SH-SY5Y (cell line): ENCODE results near the gene GLYATL2.

Experiments
- GATA2 ChIP-seq: IDR thresholded peaks from 2 replicates; pipeline ENCODE4 v1.6.1; 2011; ENCODE audit warnings: mild to moderate bottlenecking, low read depth, low read length
- GATA3 ChIP-seq: IDR thresholded peaks from 2 replicates; pipeline ENCODE4 v1.6.1; 2011; ENCODE audit warnings: low read depth, mild to moderate bottlenecking, low read length, moderate library complexity

The GLYATL2 gene, protein sequence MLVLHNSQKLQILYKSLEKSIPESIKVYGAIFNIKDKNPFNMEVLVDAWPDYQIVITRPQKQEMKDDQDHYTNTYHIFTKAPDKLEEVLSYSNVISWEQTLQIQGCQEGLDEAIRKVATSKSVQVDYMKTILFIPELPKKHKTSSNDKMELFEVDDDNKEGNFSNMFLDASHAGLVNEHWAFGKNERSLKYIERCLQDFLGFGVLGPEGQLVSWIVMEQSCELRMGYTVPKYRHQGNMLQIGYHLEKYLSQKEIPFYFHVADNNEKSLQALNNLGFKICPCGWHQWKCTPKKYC

DNA sequence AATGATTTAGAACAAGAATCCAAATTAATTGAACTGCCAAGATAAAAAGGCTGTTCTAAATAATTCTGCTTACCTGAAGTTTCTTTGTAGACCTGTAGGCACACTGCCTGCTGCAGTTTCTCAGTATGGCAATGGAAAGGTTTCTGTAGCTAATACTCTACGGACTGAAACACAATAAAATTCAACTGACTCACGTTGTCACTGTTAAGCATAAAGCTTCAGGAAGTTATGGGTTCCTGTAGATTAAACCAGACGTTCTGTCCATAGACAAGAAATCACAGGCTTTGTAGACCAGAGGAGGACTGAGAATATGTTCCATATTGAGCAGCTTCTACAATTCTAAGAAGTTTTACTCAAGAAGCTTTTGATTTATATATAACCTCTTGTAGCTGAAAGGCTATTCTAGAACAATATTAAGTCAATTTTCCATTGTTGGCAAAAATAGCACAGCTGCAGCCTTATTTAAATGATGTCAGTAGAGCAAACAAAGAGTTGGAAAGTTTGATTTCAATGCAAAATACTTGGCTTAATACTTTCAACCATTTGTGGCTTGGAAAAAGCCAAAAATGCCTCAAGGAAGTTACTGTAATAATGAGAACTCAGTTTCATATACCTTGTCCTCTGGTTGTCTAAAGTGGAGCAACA lies at the start of gene GLYATL2:
TSS of gene GLYATL2 (minus strand) at position 344 of the 645 bp plus-strand sequence. CDS start 5,092 bp downstream, outside the sequence.
- TF ChIP-seq GATA3 (no peak), GATA2 (no peak)

DNA sequence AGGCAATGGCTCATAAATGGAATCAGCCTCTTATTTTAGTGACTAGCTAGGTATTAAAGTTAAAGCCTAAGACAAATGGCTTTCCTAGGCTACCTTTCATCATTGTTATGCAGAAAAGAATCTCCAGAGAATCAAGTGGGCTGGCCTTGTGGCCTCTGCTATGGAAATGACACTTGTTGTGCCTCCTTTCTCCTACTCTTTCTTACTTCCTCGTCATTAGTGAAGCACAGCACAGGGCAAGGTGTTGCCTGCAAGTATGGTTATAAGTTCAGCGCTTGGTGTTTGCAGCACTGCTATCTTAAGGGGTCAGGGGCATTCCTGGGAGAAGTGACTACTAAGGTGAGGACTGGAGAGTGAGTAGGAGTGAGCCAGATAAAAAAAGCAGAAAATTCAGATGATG lies 49.4 kb upstream of the GLYATL2 start:
- TF ChIP-seq GATA3 = no peak
- no peak for TF ChIP-seq GATA2

DNA sequence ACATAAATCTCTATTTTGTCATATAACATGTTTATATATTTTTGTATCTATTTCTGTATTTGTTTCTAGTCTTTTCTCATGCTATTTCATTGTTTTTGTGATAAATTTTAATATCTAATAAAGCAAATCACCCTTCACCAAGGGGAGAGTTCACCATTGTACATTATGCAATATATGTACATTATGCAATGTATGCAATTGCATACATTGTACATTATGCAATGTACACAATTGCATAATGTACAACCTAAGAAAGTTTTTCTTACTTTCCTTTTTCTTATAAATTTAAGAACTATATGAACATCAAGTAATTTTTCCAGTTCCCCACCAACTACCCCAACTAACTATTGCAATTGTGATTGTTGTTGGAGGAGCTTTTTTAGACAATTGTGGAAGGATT lies 44.1 kb upstream of the GLYATL2 start:
- TF ChIP-seq GATA3 (no peak), GATA2 (no peak)

DNA sequence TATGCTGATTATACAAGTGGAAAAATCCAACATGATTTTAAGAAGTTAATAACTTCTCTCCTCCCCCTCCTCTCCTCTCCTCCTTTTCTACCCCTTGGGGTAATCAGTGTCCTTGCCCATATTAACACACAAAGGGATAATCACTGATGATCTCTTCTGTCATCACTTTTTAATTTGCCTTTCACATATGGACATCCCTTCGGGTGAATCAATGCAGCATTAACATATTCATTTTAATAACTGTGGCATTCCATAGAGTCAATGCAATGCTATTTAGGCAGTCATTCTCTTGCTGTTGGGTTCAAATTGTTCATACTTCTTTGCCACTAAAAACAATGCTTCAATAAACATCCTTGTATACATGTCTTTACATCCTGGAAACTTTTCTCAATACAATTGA lies 42.9 kb upstream of the GLYATL2 start:
- TF ChIP-seq GATA2 (no peak), GATA3 (no peak)

DNA sequence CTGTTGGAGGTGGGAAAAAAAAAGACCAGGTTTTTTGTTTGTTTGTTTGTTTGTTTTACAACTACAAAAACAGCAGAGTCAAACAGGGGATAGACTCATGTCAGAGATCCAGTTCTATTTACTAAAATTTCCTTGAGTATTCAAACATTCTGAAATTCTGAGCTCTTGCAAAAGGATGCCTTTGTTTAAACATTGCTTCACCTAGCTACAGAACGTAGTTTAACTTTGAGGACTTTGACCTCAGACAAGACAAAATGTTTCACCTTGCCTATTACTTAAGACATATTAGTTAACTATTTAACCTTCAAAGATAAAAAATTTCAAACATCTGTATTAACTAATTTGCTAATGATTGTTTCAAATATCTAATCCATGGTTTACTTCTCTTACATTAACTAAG lies 36.1 kb upstream of the GLYATL2 start:
- TF ChIP-seq GATA2 (no peak), GATA3 (no peak)

DNA sequence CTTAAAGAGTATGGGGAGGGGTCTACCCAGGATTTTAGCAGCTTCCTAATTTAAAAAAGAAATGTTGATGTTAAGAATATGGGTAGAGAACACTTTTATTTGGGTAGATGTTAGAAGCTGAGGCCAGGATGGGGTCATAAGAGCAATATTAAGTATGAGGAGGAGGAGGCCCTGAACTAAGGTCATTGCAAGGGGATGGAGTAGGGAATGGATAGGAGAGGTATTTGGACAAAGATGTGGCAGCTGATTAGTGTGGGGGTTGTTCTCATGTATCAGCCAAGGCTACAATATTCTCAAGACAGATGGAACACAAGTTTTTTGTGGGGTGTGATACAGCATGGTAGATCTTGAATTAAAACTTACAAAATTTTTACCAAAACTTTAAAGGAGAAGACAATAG lies 35.7 kb upstream of the GLYATL2 start:
- TF ChIP-seq GATA3 = no peak
- no peak for TF ChIP-seq GATA2

DNA sequence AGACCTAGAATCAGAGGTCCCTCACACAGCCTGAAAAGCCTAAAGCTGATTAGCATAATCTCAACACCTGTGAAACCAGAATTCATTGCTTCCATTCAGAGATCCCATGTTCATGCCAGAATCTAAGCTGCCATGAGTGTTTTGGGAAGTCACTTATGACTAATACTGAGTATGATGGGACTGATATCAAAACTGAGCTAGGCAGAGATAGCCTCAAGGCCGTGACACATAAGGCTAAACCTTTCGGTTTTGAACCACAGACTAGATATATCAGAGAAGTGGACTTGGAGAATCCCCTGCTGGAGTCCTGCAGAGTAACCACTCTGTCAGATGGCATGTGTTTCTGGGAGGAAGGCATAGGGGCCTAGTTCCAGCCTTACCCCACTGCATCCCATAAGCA lies 23.1 kb upstream of the GLYATL2 start:
- TF ChIP-seq GATA3 = no peak
- TF ChIP-seq GATA2 = no peak

DNA sequence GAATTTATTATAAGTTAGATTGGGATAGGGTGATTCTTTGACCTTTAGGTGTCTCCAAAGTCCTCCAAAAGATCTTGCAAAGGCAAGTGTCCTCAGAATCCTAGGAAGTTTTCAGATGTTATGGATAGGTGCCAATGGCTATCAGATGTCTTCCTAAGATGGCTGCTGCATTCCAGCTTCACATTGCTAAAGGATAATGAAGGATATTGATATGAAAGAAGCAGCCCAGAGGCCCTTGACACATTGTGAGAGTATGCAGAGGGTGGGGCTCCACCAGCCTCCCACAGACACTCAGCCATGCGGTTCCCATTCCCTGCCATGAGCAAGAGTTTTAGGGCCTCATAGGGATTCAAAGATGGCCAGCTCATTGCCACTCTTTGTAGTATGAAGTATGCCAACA lies 22.3 kb upstream of the GLYATL2 start:
- TF ChIP-seq GATA2 (no peak), GATA3 (no peak)

DNA sequence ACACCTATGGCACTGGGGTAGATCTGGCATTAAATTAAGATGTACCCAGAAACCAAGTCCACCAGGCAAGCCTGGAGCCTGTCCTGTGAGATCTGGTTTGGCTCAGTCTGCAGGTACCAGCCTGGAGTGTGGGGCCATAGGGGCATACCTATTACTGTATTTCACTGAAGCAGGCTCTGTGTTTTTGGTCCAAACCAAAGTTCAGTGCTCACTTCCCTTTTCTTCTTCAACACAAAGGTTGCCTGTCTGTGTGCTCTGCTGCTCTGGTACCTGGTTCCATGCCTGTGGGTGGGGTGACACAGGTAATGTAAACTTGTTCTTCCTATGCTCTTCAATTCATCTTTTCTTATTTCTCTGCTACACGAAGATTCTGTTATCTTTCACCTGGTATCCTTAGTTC lies 19.8 kb upstream of the GLYATL2 start:
- no peak for TF ChIP-seq GATA3
- no peak for TF ChIP-seq GATA2

DNA sequence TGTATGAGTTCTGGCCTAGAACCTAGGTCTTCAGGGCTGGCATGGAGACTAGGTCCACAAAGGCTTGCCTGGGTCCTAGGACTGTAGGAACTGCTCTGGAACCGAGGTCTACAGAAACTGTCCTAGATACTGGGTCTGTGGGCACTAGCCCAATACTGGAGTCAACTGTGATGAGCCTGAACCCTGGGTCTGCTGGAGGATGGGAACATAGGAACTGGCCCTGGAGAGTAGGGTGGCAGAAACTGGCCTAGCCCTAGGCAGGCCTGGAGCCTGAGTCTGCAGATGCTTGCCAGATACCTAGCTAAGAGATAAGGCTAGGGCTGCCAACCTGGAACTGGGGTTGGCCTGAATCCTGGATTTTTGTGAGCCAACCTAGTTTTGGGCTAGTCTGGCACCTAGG lies 19.2 kb upstream of the GLYATL2 start:
- TF ChIP-seq GATA2 (no peak), GATA3 (no peak)

DNA sequence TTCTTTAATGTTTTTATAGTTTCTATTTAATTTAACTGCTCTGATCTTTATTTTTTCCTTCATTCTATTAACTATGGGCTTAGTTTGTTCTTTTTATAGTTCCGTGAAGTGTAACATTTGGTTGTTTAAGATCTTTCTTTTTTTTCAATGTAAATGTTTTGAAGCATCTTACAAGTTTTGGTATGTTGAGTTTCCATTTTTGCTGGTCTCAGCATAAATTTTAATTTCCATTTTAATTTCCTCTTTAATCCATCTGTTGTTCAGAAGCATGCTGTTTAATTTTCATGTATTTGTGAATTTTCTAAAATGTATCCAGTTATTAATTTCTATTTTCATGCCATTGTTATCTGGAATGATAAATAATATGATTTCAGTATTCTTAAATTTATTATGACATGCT lies 17.0 kb upstream of the GLYATL2 start:
- TF ChIP-seq GATA3 (no peak), GATA2 (no peak)

DNA sequence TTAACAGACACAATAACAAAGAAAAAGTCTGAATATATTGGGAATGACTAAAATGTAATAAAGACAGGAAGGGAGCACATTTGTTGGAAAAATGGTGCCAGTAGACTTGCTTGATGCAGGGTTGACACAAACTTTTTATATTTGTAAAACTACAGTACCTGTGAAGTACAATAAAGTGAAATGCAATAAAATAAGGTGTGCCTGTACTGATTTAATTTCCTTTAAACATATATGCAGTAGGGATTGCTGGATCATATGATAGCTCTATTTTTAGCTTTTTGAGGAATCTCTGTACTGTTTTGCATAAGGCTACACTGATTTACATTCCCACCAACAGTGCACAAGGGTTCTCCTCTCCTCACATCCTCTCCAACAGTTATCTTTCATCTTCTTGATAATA lies 12.3 kb upstream of the GLYATL2 start:
- TF ChIP-seq GATA2 (no peak), GATA3 (no peak)

DNA sequence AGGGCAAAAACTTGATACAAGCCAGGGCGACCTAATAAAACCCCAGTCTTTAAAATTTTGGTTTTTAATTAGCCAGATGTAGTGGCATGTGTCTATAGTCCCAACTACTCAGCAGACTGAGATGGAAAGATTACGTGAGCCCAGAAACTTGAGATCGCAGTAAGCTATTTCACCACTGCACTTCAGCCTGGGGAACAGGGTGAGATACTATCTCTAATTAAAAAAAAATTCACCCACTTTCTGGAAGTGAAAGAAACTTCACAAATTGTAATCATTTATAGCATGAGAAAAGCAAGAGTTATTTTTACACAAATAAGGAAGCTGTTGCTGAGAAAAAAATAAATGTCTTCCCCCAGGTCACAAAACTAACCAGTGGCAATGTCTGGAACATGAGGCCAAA lies 882 bp upstream of the GLYATL2 start:
- peak; percentile 75 for TF ChIP-seq GATA2
- TF ChIP-seq GATA3 = peak; percentile 71

DNA sequence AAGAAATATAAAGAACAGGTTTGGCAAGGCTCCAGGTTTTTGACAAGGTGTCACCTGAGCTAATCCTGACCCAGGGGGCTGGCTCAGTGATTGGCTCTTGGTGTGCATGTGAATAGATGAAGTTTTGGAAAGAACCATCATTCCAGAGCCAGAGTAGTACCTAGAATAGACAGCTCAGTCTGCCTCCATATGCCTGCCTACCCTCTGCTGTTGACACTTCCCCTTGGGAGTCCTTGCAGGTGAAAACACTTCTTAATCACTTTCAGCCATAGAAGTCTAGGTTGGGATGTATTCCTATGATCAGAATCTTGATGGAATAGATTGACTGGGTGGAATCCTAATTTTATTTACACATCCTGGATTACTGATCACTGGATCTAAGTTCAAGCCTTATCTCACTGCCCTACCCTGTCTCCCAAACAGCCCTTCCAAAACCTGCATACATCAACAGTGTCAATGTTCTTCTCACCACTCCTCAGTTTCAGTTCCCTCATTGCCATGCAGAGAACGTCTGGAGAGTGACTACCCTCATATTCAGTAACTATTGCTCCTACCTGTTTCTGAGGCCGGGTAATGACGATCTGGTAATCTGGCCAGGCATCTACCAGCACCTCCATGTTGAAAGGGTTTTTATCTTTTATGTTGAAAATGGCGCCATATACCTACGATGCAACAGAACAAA lies 6.7 kb downstream of the GLYATL2 start:
- TF ChIP-seq GATA2 (no peak), GATA3 (no peak)

DNA sequence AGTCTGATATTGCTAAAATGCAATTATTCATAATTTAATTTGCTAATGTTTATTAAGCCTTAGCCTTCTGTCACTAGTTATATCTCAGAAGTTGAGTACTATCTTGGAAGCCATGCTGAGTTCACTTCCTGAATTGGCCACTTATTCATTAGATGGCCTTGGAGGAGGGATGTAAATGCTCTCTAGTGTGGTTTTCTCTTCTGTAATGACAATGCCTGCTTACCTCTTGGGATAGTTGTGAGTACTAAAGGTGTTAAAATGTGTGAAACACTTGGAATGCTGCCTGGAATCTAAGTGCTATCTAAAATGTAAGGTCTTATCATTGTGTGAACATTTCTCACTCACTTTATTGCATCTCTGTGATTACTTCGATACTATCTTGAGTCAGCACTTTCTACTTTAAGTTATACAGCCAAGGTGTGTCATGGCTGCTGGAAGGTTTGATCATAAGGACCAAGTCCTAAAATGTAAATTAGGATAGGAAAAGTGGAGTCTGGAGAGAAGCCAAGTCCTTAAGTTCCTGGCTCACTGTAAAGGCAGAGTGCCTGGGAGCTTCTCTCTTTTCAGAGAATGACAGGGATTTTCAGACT lies 12.4 kb downstream of the GLYATL2 start:
- TF ChIP-seq GATA3 = no peak
- no peak for TF ChIP-seq GATA2
